Gastrocnemius medialis (tissue), 4 donors: Measurements from ENCODE around the gene RUNX1. TPM values are rescaled to one million over a fixed set of nuclear protein-coding genes. Genes with fewer than 3 reads are reported as not detected.

Source experiments
- ATAC-seq, 2 donors: fragments of 150-250 bp; one replicate each; pipeline ENCODE4 v1.9.1; 2016
- DNase-seq, 2 donors: peaks; one replicate each; pipeline ENCODE4 v3.0.0-alpha.2; 2019
- H3K27ac ChIP-seq, 4 donors: fragments of 200-600 bp; sonication (generic); 1 replicate in 1 of 4; 2 replicates in 3 of 4; pipeline ENCODE4 v1.5.1; 2016 to 2018; ENCODE audit warnings: mild to moderate bottlenecking in 2 of 4, moderate library complexity in 1 of 4
- H3K27me3 ChIP-seq, 3 donors: fragments of 200-600 bp; sonication (generic) in 2 of 3; 1 replicate in 1 of 3; 2 replicates in 2 of 3; pipeline versions ENCODE4 v1.5.1 to v1.6.0; 2016 to 2019; ENCODE audit warnings: mild to moderate bottlenecking in 1 of 3, moderate library complexity in 1 of 3
- H3K36me3 ChIP-seq, 2 donors: fragments of 200-600 bp; sonication (generic) in 1 of 2; one replicate each; pipeline ENCODE4 v1.5.1; 2017 to 2018
- H3K4me1 ChIP-seq, 2 donors: fragments of 200-600 bp; sonication (generic) in 1 of 2; one replicate each; pipeline ENCODE4 v1.5.1; 2016 to 2017; ENCODE audit warnings: mild to moderate bottlenecking in 2 of 2
- H3K4me3 ChIP-seq, 4 donors: fragments of 200-600 bp; sonication (generic) in 3 of 4; 1 replicate in 1 of 4; 2 replicates in 3 of 4; pipeline ENCODE4 v1.5.1; 2016 to 2019; ENCODE audit warnings: mild to moderate bottlenecking in 2 of 4
- H3K9me3 ChIP-seq, 3 donors: fragments of 200-600 bp; sonication (generic) in 2 of 3; 1 replicate in 1 of 3; 2 replicates in 2 of 3; pipeline ENCODE4 v1.5.1; 2016 to 2019
- POLR2A ChIP-seq, 2 donors: fragments of 450-650 bp; IDR thresholded peaks; one replicate each; pipeline ENCODE4 v1.6.1; 2017; ENCODE audit warnings: antibody characterized with exemption in 2 of 2, mild to moderate bottlenecking in 2 of 2, moderate library complexity in 2 of 2
- in situ Hi-C, 4 donors: fragments of 200-750 bp; cut with MboI; loops; one replicate each; pipeline versions ENCODE4 v1.15.0 to v1.8.0; 2017; ENCODE audit warnings: low sequenced_read_pairs in 4 of 4
- intact Hi-C: fragments of 100-400 bp; cut with DNase I; formaldehyde crosslinking; loops from one replicate; pipeline ENCODE4 v1.15.1; 2023; ENCODE audit warnings: low total_unique reads
- total RNA-seq, 4 donors: library from RNA; depleted of rRNA; stranded (reverse); fragments of >200 nt; gene quantifications; one replicate each; pipeline versions ENCODE4 v1.1.0 to v1.2.3, GENCODE V29; 2016
- TF ChIP-seq, protein P1 (sequence below), 5 experiments: fragments of 450-650 bp in 3 of 5; fragments of 200-600 bp in 2 of 5; sonication (generic) in 2 of 5; IDR thresholded peaks in 4 of 5; conservative IDR thresholded peaks in 1 of 5; 1 replicate in 4 of 5; 2 replicates in 1 of 5; pipeline ENCODE4 v1.5.1; 2016 to 2019; ENCODE audit warnings: antibody characterized with exemption in 5 of 5, mild to moderate bottlenecking in 3 of 5, moderate library complexity in 3 of 5

RUNX1 gene
- total RNA-seq, 4 donors from 2014 or later: 8.0 to 20.9 (median 10.6) TPM

GRCh38 chr21:34959607-34960006, 89.5 kb downstream of the RUNX1 start:
- ATAC-seq (no peak), DNase-seq (no peak)
- TF ChIP-seq, protein P1, sequence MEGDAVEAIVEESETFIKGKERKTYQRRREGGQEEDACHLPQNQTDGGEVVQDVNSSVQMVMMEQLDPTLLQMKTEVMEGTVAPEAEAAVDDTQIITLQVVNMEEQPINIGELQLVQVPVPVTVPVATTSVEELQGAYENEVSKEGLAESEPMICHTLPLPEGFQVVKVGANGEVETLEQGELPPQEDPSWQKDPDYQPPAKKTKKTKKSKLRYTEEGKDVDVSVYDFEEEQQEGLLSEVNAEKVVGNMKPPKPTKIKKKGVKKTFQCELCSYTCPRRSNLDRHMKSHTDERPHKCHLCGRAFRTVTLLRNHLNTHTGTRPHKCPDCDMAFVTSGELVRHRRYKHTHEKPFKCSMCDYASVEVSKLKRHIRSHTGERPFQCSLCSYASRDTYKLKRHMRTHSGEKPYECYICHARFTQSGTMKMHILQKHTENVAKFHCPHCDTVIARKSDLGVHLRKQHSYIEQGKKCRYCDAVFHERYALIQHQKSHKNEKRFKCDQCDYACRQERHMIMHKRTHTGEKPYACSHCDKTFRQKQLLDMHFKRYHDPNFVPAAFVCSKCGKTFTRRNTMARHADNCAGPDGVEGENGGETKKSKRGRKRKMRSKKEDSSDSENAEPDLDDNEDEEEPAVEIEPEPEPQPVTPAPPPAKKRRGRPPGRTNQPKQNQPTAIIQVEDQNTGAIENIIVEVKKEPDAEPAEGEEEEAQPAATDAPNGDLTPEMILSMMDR (IDR thresholded peaks at IDR 0.05 in 4 of 5, conservative IDR thresholded peaks at IDR 0.05 in 1 of 5): no peak
- TF ChIP-seq POLR2A (IDR thresholded peaks at IDR 0.05): no peak
- in situ Hi-C loops: no loop called here
- Histone ChIP-seq H3K9me3 (no peaks in the 10 kb centered on the region), H3K4me1 (peaks cover 0 to 5% of the 10 kb centered on the region in 2 donors), H3K4me3 (no peak overlapping the region), H3K36me3 (no peaks in the 10 kb centered on the region), H3K27me3 (no peaks in the 10 kb centered on the region), H3K27ac (no peak overlapping the region)
- intact Hi-C loops: no loop called here

DNA sequence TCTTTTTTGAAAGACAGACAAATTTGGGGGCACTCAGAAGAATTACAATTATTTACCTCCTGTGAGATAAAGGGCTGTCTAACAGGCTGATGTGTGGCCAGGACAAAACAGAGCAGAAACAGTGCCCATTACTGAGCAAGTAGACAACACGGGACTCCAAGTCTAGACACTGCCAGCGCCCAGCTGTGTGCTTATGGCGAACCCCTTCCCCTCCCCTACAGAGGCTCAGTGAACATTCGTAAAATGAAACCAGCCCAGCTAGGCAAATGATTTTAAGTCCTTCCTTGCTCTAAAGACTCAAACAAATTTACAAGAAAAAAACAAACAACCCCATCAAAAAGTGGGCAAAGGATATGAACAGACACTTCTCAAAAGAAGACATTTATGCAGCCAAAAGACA, 91.1 kb downstream of the RUNX1 start:
- in situ Hi-C loops: no loop called here
- TF ChIP-seq, protein P1 (IDR thresholded peaks at IDR 0.05 in 4 of 5, conservative IDR thresholded peaks at IDR 0.05 in 1 of 5): no peak
- TF ChIP-seq POLR2A (IDR thresholded peaks at IDR 0.05): no peak
- intact Hi-C loops: no loop called here
- peaks cover 0 to 5% of the 10 kb centered on the region in 2 donors for H3K4me1 ChIP-seq
- no peaks in the 10 kb centered on the region for H3K27me3 ChIP-seq
- H3K4me3 ChIP-seq: no peak overlapping the region
- DNase-seq (no peak), ATAC-seq (no peak)
- no peaks in the 10 kb centered on the region for H3K36me3 ChIP-seq
- no peaks in the 10 kb centered on the region for H3K9me3 ChIP-seq
- H3K27ac ChIP-seq: no peak overlapping the region

DNA sequence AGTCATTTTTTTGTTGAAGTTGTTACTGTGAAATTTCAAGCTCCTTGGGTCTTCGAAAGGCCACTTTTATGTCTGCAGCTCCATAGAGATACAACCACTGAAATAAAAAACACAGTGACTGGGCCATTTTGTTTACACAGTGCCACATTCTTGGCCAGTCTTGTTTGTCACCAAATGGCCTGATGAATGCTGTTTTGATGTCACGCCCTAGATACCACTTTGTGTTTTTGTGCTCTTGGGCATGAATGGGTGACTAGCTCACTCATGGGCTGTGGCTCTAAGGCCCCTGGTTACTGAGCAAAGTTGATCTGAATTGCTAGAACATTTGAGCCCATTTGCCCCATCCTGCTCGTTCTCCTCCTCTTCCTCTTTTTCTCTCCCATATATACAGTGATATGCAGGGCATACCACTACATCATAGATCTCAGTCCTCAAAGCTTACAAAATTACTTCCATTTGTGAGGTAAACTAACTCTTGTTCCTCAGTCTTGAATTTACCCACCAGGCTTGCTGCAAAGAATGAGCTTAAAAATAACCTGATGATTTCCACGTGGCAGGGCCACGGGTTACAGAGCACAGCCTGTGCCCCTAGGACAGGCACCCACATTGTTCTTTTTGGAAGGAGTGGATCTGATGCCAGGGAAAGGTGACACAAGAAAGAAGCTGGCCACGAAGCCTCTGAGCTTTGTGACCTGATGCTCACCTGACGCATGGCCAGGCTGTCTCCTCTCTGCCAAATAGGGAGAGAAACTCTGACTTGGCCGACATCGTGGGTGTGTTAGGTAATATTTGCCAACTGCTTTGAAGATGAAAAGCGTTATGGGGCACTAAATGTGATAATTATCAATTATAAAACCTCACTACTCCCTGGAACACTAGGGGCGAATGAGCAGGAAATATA, 92.4 kb downstream of the RUNX1 start:
- intact Hi-C loops (no loop called here), in situ Hi-C loops (no loop called here)
- Histone ChIP-seq H3K27ac (no peak overlapping the region), H3K4me1 (peaks cover 0 to 5% of the 10 kb centered on the region in 2 donors), H3K4me3 (no peak overlapping the region), H3K9me3 (no peaks in the 10 kb centered on the region), H3K27me3 (no peaks in the 10 kb centered on the region), H3K36me3 (no peaks in the 10 kb centered on the region)
- TF ChIP-seq, protein P1 (IDR thresholded peaks at IDR 0.05 in 4 of 5, conservative IDR thresholded peaks at IDR 0.05 in 1 of 5): no peak
- TF ChIP-seq POLR2A (IDR thresholded peaks at IDR 0.05): no peak
- peak in 1 of 2 donors; percentile 23 for DNase-seq
- peak; percentile 42 to 56 for ATAC-seq

- in situ Hi-C loops: no loop called here
- H3K36me3 ChIP-seq: no peaks in the 10 kb centered on the region
These were observed 95.2 kb downstream of the RUNX1 start for GRCh38 chr21:34953950-34954349.

More at GRCh38 chr21:34953950-34954349, 95.2 kb downstream of the RUNX1 start:
- Histone ChIP-seq H3K27ac (no peak overlapping the region), H3K9me3 (no peaks in the 10 kb centered on the region), H3K4me3 (no peak overlapping the region), H3K27me3 (no peaks in the 10 kb centered on the region), H3K4me1 (peaks cover 0 to 5% of the 10 kb centered on the region in 2 donors)
- no peak for ATAC-seq
- DNase-seq: no peak
- no peak for TF ChIP-seq POLR2A (IDR thresholded peaks at IDR 0.05)
- TF ChIP-seq, protein P1 (IDR thresholded peaks at IDR 0.05 in 4 of 5, conservative IDR thresholded peaks at IDR 0.05 in 1 of 5): no peak
- intact Hi-C loops: no loop called here
